WTC11 (cell line): ENCODE data around the gene FBXL13. TPM values are rescaled to one million over a fixed set of nuclear protein-coding genes. Genes with fewer than 3 reads are reported as not detected.

Experiments
- ATAC-seq: fragments of 200-7000 bp; cut with Tn5 transposase; 2 replicates; pipeline ENCODE4 v1.10.0; 2021; ENCODE audit warnings: mild to moderate bottlenecking, moderate library complexity
- CTCF ChIA-PET: fragments of 300-600 bp; sonication (Branson Sonifier 250); formaldehyde crosslinking; loops from one replicate; lab custom pipeline; 2021; ENCODE audit warnings: antibody characterized with exemption; lab: Charles Lee
- POLR2A ChIA-PET: fragments of 350-600 bp; sonication (Branson Sonifier 250); formaldehyde crosslinking; loops from one replicate; lab custom pipeline; 2021; ENCODE audit warnings: antibody characterized with exemption; lab: Charles Lee
- DNase-seq: peaks from one replicate; pipeline ENCODE4 v3.0.0; 2021; ENCODE audit warnings: low spot score
- H3K27ac Mint-ChIP-seq: 2 replicates; pipeline ENCODE4 v1.8.0; 2021; ENCODE audit warnings: mixed read lengths
- H3K27me3 Mint-ChIP-seq: 2 replicates; pipeline ENCODE4 v1.8.0; 2021; ENCODE audit warnings: low read depth, mild to moderate bottlenecking, moderate library complexity, mixed read lengths
- H3K36me3 Mint-ChIP-seq: 2 replicates; pipeline ENCODE4 v1.8.0; 2021; ENCODE audit warnings: mixed read lengths
- H3K4me1 Mint-ChIP-seq: 2 replicates; pipeline ENCODE4 v1.8.0; 2022; ENCODE audit warnings: mixed read lengths
- H3K4me3 Mint-ChIP-seq: 2 replicates; pipeline ENCODE4 v1.8.0; 2021; ENCODE audit warnings: mild to moderate bottlenecking, moderate library complexity, mixed read lengths
- H3K9me3 Mint-ChIP-seq: 2 replicates; pipeline ENCODE4 v1.8.0; 2021; ENCODE audit warnings: mixed read lengths
- CREB1 ChIP-seq: sonication (generic); formaldehyde crosslinking; IDR thresholded peaks from 2 replicates; pipeline ENCODE4 v1.8.0; 2023; ENCODE audit warnings: mild to moderate bottlenecking, missing genetic modification reagents
- GABPB1 ChIP-seq: sonication (generic); formaldehyde crosslinking; IDR thresholded peaks from 2 replicates; pipeline ENCODE4 v1.8.1; 2023; ENCODE audit warnings: mild to moderate bottlenecking, missing genetic modification reagents
- GRHL2 ChIP-seq: fragments of 250-450 bp; sonication (Bioruptor Pico); IDR thresholded peaks from 2 replicates; pipeline ENCODE4 v1.8.0; 2022; ENCODE audit warnings: mild to moderate bottlenecking, moderate library complexity; ENCODE audit not compliant: insufficient replicate concordance, severe bottlenecking
- HMGA2 ChIP-seq: fragments of 250-450 bp; sonication (Bioruptor Pico); IDR thresholded peaks from 2 replicates; pipeline ENCODE4 v1.4.0; 2021; ENCODE audit warnings: mild to moderate bottlenecking, moderate library complexity
- JUN ChIP-seq: sonication (generic); formaldehyde crosslinking; IDR thresholded peaks from 2 replicates; pipeline ENCODE4 v1.8.0; 2023; ENCODE audit warnings: mild to moderate bottlenecking, missing genetic modification reagents
- NFATC4 ChIP-seq: fragments of 250-450 bp; sonication (Bioruptor Pico); IDR thresholded peaks from 2 replicates; pipeline ENCODE4 v1.9.0; 2021; ENCODE audit warnings: mild to moderate bottlenecking
- NR3C1 ChIP-seq: sonication (generic); formaldehyde crosslinking; conservative IDR thresholded peaks from 2 replicates; pipeline ENCODE4 v1.8.1; 2023; ENCODE audit warnings: low read depth, mild to moderate bottlenecking, missing genetic modification reagents
- ZNF138 ChIP-seq: sonication (generic); formaldehyde crosslinking; conservative IDR thresholded peaks from 2 replicates; pipeline ENCODE4 v1.8.1; 2022; ENCODE audit warnings: mild to moderate bottlenecking, moderate library complexity, missing genetic modification reagents
- ZNF317 ChIP-seq: sonication (generic); formaldehyde crosslinking; IDR thresholded peaks from 2 replicates; pipeline ENCODE4 v1.8.1; 2023; ENCODE audit warnings: low read depth, mild to moderate bottlenecking, moderate library complexity, missing genetic modification reagents, borderline replicate concordance
- total RNA-seq: library from RNA; stranded (reverse); gene quantifications from 3 replicates; pipeline ENCODE4 v1.2.3, GENCODE V29; 2021
- TF ChIP-seq, protein P1 (sequence below): fragments of 250-450 bp; sonication (Bioruptor Pico); IDR thresholded peaks from 2 replicates; pipeline ENCODE4 v1.9.0; 2021; ENCODE audit warnings: mild to moderate bottlenecking
- TF ChIP-seq, protein P2 (sequence below): fragments of 250-450 bp; sonication (Bioruptor Pico); IDR thresholded peaks from 2 replicates; pipeline ENCODE4 v1.9.0; 2021; ENCODE audit warnings: mild to moderate bottlenecking
- TF ChIP-seq, protein P3 (sequence below): sonication (generic); formaldehyde crosslinking; conservative IDR thresholded peaks from 2 replicates; pipeline ENCODE4 v1.8.1; 2022; ENCODE audit warnings: mild to moderate bottlenecking, missing genetic modification reagents
- TF ChIP-seq, protein P4 (sequence below): sonication (generic); formaldehyde crosslinking; IDR thresholded peaks from 2 replicates; pipeline ENCODE4 v1.8.1; 2022; ENCODE audit warnings: mild to moderate bottlenecking, moderate library complexity, missing genetic modification reagents
- TF ChIP-seq, protein P5 (sequence below): sonication (generic); formaldehyde crosslinking; conservative IDR thresholded peaks from 2 replicates; pipeline ENCODE4 v1.8.1; 2023; ENCODE audit warnings: mild to moderate bottlenecking, low read depth, missing genetic modification reagents, moderate library complexity
- TF ChIP-seq, protein P6 (sequence below): sonication (generic); formaldehyde crosslinking; IDR thresholded peaks from 2 replicates; pipeline ENCODE4 v1.8.1; 2022; ENCODE audit warnings: low read depth, mild to moderate bottlenecking, moderate library complexity, missing genetic modification reagents, borderline replicate concordance
- TF ChIP-seq, protein P7 (sequence below): sonication (generic); formaldehyde crosslinking; IDR thresholded peaks from 2 replicates; pipeline ENCODE4 v1.8.0; 2023; ENCODE audit warnings: missing genetic modification reagents
- TF ChIP-seq, protein P8 (sequence below): sonication (generic); formaldehyde crosslinking; IDR thresholded peaks from 2 replicates; pipeline ENCODE4 v1.8.1; 2022; ENCODE audit warnings: low read depth, missing genetic modification reagents, borderline replicate concordance

Gene FBXL13
- total RNA-seq, 1 experiment from 2014 or later, result 1.7 TPM

DNA sequence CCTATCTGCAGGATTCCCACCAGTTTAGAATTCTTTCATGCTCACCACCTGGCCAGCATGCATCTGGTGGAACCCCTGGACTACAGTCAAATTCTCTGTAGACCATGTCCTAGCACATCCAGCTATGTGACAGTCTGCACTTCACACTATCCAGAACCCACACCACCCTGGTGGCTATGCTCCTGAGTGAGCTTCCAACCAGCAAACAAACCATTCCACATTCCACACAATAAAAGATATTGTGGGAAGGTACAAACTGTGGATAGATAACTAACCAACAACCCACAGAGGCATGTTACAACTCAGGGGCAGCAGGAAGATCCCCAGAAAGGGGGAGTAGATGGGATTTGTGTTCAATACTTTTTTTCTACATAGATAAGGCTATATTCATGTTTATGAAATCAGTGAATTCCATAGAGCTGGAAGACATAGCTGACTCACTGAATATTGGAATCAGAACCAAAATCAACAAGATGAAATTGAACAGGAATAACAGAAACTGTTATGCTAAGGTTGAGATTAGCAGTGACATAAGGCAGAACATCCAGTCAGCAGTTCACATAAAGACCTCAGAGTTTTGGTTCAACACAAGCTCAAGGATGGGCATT lies 89.3 kb downstream of the FBXL13 start (continued):
- TF ChIP-seq, protein P1, sequence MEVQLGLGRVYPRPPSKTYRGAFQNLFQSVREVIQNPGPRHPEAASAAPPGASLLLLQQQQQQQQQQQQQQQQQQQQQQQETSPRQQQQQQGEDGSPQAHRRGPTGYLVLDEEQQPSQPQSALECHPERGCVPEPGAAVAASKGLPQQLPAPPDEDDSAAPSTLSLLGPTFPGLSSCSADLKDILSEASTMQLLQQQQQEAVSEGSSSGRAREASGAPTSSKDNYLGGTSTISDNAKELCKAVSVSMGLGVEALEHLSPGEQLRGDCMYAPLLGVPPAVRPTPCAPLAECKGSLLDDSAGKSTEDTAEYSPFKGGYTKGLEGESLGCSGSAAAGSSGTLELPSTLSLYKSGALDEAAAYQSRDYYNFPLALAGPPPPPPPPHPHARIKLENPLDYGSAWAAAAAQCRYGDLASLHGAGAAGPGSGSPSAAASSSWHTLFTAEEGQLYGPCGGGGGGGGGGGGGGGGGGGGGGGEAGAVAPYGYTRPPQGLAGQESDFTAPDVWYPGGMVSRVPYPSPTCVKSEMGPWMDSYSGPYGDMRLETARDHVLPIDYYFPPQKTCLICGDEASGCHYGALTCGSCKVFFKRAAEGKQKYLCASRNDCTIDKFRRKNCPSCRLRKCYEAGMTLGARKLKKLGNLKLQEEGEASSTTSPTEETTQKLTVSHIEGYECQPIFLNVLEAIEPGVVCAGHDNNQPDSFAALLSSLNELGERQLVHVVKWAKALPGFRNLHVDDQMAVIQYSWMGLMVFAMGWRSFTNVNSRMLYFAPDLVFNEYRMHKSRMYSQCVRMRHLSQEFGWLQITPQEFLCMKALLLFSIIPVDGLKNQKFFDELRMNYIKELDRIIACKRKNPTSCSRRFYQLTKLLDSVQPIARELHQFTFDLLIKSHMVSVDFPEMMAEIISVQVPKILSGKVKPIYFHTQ (CRISPR knock-in tag), result no peak
- TF ChIP-seq ZNF317 (CRISPR knock-in tag) (no peak), GRHL2 (CRISPR knock-in tag) (no peak)

DNA sequence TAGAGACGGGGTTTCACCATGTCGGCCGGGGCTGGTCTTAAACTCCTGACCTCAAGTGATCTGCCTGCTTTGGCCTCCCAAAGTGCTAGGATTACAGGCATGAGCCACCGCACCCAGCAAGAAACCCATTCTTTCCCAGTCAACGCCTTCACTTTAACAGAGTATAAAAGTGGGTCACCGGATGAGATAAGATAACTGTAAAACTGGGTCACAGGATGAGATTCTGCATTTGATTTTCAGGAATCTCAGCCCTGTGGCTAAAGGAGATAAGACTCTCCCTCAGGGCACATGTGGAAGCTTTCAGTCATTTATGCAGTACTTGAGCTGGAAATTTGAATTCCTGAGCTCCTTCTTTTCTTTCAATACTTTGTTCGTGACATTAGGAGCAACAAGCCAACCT lies 91.0 kb downstream of the FBXL13 start:
- peaks cover 4% of the 10 kb centered on the region for H3K9me3 Mint-ChIP-seq
- no peaks in the 10 kb centered on the region for H3K27me3 Mint-ChIP-seq
- POLR2A ChIA-PET, result no interaction called here
- peaks cover 6% of the 10 kb centered on the region for H3K4me1 Mint-ChIP-seq
- TF ChIP-seq, protein P2, sequence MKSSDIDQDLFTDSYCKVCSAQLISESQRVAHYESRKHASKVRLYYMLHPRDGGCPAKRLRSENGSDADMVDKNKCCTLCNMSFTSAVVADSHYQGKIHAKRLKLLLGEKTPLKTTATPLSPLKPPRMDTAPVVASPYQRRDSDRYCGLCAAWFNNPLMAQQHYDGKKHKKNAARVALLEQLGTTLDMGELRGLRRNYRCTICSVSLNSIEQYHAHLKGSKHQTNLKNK (CRISPR knock-in tag), result no peak
- TF ChIP-seq HMGA2 (CRISPR knock-in tag), result no peak
- TF ChIP-seq NR3C1 (CRISPR knock-in tag), result no peak
- no peak for TF ChIP-seq GABPB1 (CRISPR knock-in tag)
- TF ChIP-seq, protein P3, sequence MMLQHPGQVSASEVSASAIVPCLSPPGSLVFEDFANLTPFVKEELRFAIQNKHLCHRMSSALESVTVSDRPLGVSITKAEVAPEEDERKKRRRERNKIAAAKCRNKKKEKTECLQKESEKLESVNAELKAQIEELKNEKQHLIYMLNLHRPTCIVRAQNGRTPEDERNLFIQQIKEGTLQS, result no peak
- no peak for TF ChIP-seq JUN
- no peak for TF ChIP-seq ZNF138 (CRISPR knock-in tag)
- TF ChIP-seq GRHL2 (CRISPR knock-in tag), result no peak
- TF ChIP-seq, protein P4, sequence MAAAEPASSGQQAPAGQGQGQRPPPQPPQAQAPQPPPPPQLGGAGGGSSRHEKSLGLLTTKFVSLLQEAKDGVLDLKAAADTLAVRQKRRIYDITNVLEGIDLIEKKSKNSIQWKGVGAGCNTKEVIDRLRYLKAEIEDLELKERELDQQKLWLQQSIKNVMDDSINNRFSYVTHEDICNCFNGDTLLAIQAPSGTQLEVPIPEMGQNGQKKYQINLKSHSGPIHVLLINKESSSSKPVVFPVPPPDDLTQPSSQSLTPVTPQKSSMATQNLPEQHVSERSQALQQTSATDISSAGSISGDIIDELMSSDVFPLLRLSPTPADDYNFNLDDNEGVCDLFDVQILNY (CRISPR knock-in tag), result no peak
- TF ChIP-seq, protein P5, sequence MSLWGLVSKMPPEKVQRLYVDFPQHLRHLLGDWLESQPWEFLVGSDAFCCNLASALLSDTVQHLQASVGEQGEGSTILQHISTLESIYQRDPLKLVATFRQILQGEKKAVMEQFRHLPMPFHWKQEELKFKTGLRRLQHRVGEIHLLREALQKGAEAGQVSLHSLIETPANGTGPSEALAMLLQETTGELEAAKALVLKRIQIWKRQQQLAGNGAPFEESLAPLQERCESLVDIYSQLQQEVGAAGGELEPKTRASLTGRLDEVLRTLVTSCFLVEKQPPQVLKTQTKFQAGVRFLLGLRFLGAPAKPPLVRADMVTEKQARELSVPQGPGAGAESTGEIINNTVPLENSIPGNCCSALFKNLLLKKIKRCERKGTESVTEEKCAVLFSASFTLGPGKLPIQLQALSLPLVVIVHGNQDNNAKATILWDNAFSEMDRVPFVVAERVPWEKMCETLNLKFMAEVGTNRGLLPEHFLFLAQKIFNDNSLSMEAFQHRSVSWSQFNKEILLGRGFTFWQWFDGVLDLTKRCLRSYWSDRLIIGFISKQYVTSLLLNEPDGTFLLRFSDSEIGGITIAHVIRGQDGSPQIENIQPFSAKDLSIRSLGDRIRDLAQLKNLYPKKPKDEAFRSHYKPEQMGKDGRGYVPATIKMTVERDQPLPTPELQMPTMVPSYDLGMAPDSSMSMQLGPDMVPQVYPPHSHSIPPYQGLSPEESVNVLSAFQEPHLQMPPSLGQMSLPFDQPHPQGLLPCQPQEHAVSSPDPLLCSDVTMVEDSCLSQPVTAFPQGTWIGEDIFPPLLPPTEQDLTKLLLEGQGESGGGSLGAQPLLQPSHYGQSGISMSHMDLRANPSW (CRISPR knock-in tag), result no peak
- TF ChIP-seq, protein P6, sequence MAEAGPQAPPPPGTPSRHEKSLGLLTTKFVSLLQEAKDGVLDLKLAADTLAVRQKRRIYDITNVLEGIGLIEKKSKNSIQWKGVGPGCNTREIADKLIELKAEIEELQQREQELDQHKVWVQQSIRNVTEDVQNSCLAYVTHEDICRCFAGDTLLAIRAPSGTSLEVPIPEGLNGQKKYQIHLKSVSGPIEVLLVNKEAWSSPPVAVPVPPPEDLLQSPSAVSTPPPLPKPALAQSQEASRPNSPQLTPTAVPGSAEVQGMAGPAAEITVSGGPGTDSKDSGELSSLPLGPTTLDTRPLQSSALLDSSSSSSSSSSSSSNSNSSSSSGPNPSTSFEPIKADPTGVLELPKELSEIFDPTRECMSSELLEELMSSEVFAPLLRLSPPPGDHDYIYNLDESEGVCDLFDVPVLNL (CRISPR knock-in tag), result no peak
- no peak overlapping the region for H3K4me3 Mint-ChIP-seq
- no peaks in the 10 kb centered on the region for H3K36me3 Mint-ChIP-seq
- no peak overlapping the region for H3K27ac Mint-ChIP-seq
- ATAC-seq (no peak), DNase-seq (no peak)
- CTCF ChIA-PET, result no interaction called here

DNA sequence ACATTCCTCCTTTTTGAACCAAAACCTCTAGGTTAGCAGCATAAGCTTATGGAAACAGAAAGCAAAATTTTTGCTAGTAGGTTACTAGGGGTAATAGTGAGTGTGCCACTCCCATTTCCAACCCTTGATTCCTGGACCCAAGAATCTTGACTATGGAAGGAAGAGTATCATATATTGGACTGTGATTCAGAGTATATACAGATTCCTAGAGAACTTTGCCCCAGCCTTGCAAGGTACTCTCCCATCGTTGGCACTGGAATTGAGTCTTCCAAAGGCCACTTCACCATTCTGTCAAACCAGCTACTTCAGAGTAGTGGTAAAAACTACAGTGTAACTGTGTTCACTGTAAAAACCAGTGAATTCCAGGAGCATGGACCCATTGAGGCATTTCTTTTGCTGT lies 92.4 kb downstream of the FBXL13 start:
- ATAC-seq, result no peak
- Mint-ChIP-seq H3K9me3 (peaks cover 4% of the 10 kb centered on the region), H3K27ac (no peak overlapping the region), H3K4me3 (no peak overlapping the region), H3K36me3 (no peaks in the 10 kb centered on the region), H3K27me3 (no peaks in the 10 kb centered on the region), H3K4me1 (peaks cover 11% of the 10 kb centered on the region)
- no peak for DNase-seq
- POLR2A ChIA-PET, result no interaction called here
- CTCF ChIA-PET, result no interaction called here
- TF ChIP-seq, protein P7, sequence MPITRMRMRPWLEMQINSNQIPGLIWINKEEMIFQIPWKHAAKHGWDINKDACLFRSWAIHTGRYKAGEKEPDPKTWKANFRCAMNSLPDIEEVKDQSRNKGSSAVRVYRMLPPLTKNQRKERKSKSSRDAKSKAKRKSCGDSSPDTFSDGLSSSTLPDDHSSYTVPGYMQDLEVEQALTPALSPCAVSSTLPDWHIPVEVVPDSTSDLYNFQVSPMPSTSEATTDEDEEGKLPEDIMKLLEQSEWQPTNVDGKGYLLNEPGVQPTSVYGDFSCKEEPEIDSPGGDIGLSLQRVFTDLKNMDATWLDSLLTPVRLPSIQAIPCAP (CRISPR knock-in tag), result no peak
- no peak for TF ChIP-seq NFATC4 (CRISPR knock-in tag)
- TF ChIP-seq ZNF317 (CRISPR knock-in tag), result no peak
- TF ChIP-seq, protein P8, sequence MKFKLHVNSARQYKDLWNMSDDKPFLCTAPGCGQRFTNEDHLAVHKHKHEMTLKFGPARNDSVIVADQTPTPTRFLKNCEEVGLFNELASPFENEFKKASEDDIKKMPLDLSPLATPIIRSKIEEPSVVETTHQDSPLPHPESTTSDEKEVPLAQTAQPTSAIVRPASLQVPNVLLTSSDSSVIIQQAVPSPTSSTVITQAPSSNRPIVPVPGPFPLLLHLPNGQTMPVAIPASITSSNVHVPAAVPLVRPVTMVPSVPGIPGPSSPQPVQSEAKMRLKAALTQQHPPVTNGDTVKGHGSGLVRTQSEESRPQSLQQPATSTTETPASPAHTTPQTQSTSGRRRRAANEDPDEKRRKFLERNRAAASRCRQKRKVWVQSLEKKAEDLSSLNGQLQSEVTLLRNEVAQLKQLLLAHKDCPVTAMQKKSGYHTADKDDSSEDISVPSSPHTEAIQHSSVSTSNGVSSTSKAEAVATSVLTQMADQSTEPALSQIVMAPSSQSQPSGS (CRISPR knock-in tag), result no peak
- no peak for TF ChIP-seq CREB1 (CRISPR knock-in tag)
